HG03095 (cell line): ENCODE results near the gene RBM26.

ENCODE experiments used
- ATAC-seq: cut with Tn5 transposase; IDR thresholded peaks from one replicate; pipeline ENCODE4 v1.9.1; 2021; ENCODE audit warnings: moderate library complexity; ENCODE audit not compliant: unreplicated experiment

Gene RBM26

DNA sequence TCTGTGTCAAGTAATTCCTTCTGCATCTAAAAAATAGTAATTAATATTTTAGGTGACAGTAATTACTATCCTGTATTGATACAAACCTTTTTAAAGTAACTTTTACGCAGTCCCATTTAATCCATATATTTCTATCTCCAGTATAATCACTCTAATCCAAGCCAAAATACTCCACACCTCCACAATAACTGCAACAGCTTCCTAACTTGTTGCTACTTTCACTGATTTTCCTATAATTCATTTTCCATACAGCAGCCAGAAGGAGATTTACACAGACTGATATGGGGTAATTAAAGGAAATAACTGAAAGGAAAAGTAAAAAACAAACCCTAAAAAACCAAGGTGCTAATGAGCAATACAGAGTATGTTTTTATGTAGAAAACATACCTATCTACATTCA is 64.9 kb downstream of the RBM26 start:
- no peak for ATAC-seq

GRCh38 chr13:79340490-79340889 is 65.6 kb downstream of the RBM26 start:
- ATAC-seq = no peak

- ATAC-seq = no peak
Measured at GRCh38 chr13:79338343-79338742, 67.7 kb downstream of the RBM26 start.

GRCh38 chr13:79336966-79337365 is 69.1 kb downstream of the RBM26 start:
- no peak for ATAC-seq

GRCh38 chr13:79328510-79328909 is 77.5 kb downstream of the RBM26 start:
- no peak for ATAC-seq

DNA sequence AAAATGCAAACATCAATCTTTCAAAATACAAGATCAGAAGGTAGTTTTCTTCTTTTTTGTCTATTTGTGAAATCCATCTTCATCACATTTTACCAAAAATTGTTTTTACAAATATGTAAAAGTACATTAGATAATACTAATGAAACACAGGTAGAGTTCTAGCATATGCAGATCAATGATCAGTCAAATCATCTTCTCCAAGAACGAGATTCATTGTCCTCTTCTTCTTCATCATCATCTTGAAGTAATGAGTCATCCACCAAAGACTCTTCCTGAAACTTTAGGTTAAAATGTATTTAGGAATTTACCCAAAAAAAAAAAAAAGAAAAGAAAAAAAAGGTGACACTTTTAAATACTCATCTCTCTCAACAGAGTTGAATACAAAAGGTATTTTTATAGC is 85.6 kb downstream of the RBM26 start:
- no peak for ATAC-seq

- no peak for ATAC-seq
Measured at GRCh38 chr13:79318664-79319063, 87.4 kb downstream of the RBM26 start.

GRCh38 chr13:79317856-79318255 is 88.2 kb downstream of the RBM26 start:
- ATAC-seq = no peak

DNA sequence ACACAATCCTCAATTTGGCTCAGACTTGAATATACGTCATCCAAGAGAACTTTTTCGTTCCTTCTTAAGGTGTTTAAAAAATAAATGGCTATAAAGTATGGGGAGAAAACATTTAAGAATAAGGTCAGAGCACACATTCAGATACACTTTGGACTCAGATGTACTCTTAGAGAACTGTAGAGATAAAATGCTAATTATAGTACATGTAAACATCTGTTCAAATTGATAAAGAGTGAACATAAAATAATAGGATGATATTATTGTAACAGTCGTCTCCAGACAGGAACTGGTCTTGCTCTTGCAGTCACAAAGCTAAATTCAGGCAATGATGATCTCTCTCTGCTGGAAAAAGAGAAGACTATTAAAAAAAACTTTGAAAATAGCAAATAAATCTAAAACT is 91.4 kb downstream of the RBM26 start:
- ATAC-seq = no peak

GRCh38 chr13:79312340-79312855 is 93.7 kb downstream of the RBM26 start:
- no peak for ATAC-seq

DNA sequence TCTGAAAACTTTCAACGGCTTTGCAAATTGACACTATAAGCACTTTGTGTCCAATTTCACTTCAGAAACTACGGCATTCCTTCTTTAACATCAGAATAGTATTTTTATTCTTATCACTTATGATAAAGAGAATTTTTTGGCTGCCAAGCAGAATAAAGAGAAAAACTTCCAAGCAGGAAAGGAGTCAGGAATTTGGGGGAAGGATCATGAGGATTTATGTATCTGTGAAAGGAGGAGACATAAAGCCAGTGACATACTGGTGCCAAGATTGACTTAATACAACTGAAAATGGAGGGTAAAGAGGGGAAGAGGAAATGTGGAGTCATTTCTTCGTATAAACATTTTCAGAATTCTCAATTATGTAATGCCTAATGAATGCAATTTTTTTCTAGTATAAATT is 94.7 kb downstream of the RBM26 start:
- ATAC-seq = no peak

DNA sequence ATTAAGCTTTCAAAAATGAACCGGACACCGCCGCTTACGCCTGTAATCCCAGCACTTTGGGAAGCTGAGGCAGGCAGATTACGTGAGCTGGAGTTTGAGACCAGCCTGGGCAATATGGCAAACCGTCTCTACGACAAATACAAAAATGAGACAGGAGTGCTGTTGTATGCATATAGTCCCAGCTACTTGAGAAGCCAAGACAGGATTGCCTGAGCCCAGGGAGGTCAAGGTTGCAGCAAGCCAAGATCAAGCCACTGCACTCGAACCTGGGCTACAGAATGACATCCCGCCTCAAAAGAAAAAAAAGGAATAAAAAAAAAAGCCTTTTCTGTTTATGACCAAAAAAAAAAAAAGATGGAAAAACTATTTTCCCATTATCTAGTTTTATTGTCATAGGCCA is 96.4 kb downstream of the RBM26 start:
- ATAC-seq = no peak

- peak; percentile 80 for ATAC-seq
Measured at GRCh38 chr13:79307866-79308298, 98.2 kb downstream of the RBM26 start.

DNA sequence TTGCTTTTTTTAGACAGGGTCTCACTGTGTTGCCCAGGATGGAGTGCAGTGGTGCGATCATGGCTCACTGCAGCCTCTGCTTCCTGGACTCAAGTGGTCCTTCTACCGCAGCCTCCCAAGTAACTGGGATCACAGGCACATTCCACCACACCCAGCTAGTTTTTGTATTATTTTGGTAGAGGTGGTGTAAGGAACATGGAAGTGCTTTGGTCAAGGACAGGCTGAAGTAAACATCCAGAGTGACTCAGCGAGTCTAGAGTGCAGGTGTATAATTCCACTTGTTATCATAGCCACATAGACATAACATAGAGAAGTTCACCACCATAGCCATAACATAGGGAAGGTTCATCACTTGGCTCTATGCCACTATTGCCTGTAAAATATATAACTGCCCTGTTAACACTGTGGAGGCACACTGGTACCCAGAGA is 98.6 kb downstream of the RBM26 start:
- peak; percentile 31 for ATAC-seq

DNA sequence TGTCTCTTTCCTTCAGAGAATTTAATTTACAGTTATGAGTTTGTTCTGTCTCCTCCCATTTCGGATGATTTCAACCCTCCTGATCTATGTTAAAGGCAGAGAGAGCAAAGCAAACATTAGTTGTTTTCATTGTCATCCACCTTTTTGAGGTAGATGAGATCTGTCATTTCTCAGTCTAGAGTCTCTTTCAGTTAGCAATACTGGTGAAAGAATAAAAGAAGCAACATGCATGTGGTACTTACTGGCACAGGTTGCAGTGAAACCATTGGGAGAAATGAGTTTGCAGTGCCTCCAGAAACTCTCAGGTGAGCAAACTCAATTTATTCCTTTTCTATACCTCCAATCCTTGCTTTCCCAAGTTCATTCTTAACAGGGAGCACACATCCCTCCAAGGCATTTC is 99.4 kb downstream of the RBM26 start:
- no peak for ATAC-seq

- no peak for ATAC-seq
Measured at GRCh38 chr13:79297128-79297527, 108.9 kb downstream of the RBM26 start.

- no peak for ATAC-seq
Measured at GRCh38 chr13:79295906-79296706, 109.9 kb downstream of the RBM26 start.

DNA sequence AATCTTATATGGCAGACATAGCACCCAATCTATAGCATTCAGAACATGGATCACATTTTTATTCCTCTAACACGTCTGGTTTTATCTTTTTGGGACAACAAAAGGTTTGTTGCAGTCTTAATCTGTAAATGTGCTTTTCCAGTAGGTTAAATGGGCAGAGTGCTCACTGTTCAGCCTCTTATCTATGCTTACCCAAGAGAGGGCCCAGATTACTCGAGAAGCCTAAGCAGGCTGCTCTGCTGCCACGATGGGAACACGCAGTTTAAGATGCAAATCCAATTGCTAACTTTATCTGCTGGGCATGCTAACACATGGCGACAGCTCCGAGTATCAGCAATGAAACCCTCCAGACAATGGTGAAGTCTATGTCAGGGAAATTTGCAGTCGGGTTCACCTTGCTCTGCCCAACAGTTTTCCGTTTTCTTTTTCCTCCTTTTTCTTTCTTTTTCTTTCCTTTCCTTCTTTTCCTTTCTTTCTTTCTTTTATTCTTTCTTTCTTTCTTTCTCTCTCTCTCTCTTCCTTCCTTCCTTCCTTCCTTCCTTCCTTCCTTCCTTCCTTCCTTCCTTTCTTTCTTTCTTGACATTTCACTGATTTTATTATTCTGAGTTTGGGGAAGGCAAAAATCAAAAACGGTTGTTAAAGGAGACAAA is 115.3 kb downstream of the RBM26 start:
- no peak for ATAC-seq

- no peak for ATAC-seq
Measured at GRCh38 chr13:79289571-79289970, 116.5 kb downstream of the RBM26 start.

- no peak for ATAC-seq
Measured at GRCh38 chr13:79287939-79288795, 117.9 kb downstream of the RBM26 start.

DNA sequence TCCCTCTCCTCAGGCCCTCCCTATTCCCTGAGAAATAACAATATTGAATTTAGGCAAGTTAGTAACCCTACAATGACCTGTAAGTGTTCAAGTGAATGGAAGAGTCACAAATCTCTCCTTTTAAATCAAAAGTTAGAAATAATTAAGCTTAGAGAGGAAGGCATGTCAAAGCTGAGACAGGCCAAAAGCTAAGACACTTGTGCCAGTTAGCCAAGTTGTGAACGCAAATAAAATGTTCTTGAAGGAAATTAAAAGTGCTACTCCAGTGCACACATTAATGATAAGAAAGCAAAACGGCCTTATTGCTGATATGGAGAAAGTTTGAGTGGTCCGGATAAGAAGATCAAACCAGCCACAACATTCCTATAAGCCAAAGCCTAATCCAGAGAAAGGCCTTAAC is 120.9 kb downstream of the RBM26 start:
- no peak for ATAC-seq
